CD4-positive, alpha-beta T cell treated with Interleukin-4 for 1 hour (primary cell): Measurements from ENCODE around the gene NTHL1.

Source experiments
- DNase-seq, 2 donors: peaks; one replicate each; pipeline ENCODE4 v3.0.0-alpha.2; 2020 to 2022

The NTHL1 gene

GRCh38 chr16:2083876-2084780 lies 36.5 kb upstream of the NTHL1 start:
- DNase-seq: no peak

DNA sequence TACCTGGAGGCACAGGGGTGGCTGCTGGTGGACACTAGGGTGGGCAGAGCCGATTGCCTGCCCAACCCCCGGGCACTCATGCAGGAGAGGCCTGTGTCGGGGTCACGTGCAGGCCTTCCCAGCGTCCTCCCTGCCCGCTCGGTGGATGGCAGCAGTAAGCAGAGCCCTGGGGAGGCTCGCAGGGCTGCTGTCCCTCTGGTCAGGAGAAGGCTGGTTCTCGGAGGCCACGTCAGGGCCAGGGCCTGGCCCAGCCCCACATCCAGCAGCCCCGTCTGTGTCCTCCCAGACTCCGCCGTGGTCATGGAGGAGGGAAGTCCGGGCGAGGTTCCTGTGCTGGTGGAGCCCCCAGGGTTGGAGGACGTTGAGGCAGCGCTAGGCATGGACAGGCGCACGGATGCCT lies 35.8 kb upstream of the NTHL1 start:
- no peak for DNase-seq

DNA sequence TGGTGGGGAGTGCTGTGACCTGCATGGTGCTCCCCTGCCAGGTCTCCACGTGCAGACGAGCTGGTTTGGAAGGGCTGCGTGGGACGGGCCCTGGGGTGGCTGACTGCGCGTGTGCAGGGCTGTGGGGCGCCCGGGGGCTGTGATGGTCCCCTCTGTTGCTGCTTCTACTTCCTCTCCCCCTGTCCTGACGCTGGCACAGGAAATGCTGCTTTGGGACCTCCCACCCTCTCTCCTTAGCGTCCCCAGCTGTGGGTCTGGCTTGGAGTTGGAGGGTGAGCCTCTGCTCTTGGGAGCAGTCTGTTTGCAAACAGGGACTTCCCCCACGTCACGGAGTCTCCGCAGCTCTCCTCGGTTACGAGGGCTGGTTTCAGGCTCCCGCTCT lies 35.3 kb upstream of the NTHL1 start:
- no peak for DNase-seq

DNA sequence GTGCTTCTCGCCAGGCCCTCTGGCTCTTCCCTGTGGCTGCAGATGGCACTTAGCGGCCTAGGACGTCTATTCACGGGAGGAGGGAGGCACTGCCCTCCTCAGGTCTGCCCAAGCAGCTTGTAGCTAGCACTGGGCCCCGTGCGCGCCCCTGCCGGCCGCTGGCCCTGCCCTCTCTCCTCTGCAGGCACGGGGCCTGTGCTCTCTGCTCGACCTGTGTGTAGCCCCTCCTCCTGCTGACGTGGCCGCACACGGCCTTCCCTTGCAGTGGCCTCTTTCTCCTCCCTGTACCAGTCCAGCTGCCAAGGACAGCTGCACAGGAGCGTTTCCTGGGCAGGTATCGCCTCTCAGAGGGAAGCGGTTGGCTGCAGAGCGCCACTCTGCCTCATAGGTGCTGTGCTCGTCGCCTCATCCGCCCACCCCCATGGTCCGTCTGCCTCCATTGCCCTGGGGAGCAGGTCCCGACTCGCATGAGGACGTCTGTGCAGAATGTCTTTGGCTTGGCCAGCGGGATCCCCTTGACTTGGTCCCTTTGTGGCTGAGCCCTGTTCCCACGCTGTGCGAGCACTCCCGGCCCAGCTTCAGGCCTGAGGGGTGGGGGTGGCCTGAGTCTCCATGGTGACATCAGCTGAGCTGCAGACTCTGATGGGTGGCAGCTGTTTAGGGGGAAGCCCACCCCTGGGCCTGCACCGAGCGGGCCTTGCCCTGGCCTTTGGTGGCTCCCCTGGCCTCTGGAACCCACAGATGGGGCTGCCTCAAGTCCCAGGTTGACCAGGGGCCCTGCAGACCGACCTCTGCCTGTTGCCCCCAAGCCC lies 34.7 kb upstream of the NTHL1 start:
- DNase-seq: no peak

DNA sequence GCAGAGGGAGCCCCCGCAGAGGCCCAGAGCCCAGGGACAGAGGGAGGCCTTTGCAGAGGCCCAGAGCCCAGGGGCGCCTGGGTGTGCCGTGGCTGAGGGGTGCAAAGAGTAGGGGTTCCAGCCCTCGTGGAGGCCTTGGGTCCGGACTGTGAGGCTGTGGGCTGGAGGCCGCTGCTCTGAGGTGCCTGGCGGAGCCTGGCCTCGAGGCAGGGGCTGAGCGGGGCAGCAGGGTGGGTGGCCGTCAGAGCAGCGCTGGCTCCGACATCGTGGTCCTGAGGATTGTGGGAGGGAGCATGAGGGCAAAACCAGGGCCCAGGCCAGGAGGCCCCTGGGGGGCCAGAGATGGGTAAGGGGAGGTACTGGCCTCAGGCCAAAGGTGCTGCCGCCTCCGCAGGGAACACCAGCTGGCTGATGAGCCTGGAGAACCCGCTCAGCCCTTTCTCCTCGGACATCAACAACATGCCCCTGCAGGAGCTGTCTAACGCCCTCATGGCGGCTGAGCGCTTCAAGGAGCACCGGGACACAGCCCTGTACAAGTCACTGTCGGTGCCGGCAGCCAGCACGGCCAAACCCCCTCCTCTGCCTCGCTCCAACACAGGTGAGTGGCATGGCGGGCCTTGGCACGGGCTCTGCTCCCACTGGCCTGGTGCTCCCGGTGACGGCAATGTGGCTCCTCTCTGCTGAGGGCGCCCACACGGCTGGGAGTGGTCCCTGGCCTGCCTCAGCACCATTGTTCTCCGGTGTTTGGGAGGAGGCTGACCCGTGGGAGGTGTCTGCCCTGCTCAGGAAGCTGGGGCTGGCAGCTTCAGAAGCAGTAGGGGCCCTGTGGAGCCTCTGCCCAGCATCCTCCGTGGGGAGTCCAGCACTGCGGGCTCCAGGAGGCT lies 33.8 kb upstream of the NTHL1 start:
- no peak for DNase-seq

DNA sequence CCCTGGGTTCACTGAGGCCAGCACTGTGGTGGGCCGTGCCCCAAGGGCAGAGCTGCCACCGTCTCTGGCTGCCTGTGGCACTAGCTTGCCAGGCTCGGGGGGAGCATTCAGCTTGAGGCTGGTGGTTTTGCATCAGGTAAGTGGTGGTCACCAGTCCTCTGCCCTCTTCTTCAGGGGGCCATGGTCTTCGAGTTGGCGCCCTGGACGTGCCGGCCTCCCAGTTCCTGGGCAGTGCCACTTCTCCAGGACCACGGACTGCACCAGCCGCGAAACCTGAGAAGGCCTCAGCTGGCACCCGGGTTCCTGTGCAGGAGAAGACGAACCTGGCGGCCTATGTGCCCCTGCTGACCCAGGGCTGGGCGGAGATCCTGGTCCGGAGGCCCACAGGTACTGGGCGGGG lies 32.4 kb upstream of the NTHL1 start:
- DNase-seq: no peak

- DNase-seq: no peak
Measured at GRCh38 chr16:2079311-2079800, 31.7 kb upstream of the NTHL1 start.

DNA sequence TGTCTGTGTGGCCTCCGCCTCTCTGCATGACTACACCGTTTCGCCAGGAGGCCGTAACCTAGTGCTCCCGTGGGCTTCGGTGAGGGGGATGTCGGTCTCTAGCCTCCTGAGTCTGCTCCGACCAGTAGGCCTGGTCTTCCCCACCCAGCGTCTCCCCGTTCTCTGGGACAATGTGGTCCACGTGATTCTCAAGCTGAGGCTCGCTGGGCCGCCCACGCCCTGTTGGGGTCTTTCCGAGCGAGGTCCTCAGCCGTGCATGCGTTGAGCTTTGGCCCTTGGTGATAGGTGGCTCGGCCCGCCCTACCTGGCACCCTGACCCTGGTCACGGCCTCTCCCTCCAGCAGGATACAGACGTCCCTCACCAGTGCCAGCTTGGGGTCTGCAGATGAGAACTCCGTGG lies 31.1 kb upstream of the NTHL1 start:
- DNase-seq: no peak

DNA sequence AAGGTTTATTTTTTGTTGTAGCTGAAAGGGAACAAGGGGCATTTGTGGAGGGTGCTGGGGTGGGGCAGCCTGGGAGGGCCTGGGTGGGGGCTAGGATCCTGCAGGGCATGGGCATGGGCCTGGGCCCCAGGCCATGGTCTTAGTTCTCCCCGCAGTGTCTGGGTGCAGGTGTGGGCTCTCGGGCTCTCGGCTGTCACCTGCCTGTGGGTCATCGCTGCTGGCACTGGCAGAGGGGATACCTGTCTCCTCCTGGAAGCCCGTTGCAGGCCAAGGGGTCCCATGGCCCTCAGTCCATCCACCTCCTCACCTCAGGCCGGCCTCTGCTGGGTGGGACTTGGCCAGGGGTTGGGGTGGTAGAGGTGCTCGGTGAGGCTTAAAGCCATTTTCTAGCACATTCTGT lies 30.5 kb upstream of the NTHL1 start:
- DNase-seq: no peak

DNA sequence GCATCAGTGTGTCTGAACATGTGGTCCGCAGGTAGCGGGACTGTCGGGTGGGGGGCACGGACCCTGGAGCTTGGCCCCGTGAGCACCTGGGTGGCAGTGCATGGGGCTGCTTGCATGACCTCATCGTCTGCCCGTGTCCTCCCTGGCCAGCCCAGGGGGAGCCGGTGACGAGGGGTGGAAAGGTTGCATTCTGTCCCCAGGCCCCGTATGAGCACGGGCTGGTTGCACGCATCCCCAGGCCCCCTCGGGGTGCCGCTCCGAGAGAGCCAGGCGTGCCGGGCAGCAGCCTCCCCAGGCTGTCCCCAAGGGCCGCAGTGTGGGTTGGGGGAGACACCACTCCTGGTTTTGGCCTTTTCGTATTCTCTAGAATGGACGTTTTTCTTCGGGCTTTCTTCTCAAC lies 30.1 kb upstream of the NTHL1 start:
- no peak for DNase-seq

- DNase-seq: no peak
Measured at GRCh38 chr16:2077016-2077415, 29.4 kb upstream of the NTHL1 start.

DNA sequence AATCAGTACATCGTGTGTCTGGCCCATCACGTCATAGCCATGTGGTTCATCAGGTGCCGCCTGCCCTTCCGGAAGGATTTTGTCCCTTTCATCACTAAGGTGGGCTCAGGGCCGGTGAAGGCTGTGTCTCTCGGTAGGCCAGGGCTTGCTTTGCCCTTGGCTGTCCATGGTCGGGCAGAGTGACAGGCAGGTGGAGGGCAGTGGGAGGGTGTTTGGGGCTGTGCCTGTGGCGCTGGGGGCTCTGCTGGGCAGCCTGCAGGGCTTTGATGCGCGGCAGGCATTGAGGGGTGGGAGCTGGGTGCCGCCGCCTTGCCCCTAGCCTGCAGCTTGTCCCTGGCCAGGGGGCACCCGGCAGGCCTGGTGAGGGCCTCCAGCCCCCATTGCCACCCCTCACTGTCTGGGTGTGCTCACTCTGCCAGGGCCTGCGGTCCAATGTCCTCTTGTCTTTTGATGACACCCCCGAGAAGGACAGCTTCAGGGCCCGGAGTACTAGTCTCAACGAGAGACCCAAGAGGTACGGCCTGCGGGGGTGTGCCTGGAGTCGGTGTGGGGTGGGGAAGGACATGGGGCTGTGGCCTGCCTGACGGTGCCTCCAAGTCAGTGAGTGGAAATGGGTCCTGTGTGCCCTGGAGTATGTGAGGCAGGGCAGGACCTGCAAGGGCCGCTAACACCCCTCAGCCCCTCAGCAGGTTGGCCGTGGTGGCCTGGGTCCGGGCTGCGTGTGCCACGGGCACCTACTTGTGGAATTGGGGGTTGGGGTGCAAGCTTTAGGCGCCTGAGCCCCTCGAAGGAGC lies 28.6 kb upstream of the NTHL1 start:
- DNase-seq: no peak

DNA sequence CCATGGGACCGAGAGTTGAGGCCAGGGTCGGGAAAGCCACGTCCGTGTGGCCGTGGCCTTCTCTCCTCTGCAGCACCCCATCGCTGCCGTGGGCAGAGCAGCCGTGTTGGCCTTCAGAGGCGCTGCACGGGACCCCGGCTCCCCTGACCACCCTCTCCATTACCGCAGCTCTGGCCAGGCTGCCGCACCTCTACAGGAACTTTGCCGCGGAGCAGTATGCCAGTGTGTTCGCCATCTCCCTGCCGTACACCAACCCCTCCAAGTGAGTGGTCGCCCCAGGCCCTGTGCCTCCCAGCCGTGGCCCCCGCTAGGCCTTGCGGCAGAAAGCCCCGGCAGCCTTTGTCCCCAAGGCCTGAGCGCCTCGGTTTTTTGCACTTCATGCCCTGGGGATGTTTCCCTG lies 28.0 kb upstream of the NTHL1 start:
- no peak for DNase-seq

DNA sequence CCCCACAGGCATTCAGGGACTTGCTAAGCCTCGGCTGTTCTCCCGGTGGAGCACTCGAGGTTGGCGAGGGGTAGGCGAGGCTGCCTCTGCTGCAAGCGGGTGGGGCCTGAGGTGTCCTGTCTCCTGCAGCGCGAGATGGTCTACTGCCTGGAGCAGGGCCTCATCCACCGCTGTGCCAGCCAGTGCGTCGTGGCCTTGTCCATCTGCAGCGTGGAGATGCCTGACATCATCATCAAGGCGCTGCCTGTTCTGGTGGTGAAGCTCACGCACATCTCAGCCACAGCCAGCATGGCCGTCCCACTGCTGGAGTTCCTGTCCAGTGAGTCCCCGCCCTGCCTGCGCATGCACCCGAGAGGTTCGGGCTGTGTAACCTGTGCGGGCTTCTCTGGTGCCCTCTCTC lies 26.4 kb upstream of the NTHL1 start:
- no peak for DNase-seq

DNA sequence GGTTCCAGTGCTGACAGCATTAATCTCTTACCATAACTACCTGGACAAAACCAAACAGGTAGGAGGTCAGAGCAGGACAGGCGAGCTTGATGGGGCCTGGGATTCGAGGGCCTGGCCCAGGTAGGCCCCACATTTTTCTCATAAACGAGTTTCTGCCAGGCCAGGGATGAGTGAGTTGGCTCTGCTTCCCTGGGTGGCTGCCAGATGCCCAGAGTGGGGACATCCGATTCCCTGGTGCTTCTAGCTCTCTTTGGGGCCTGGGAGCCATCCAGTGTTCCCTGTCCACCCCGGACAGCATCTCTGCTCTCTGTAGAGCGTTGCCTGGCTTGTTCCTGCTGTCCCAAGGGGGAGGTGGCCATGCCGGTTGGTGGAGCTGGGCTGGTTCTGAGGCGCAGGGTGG lies 25.3 kb upstream of the NTHL1 start:
- no peak for DNase-seq

DNA sequence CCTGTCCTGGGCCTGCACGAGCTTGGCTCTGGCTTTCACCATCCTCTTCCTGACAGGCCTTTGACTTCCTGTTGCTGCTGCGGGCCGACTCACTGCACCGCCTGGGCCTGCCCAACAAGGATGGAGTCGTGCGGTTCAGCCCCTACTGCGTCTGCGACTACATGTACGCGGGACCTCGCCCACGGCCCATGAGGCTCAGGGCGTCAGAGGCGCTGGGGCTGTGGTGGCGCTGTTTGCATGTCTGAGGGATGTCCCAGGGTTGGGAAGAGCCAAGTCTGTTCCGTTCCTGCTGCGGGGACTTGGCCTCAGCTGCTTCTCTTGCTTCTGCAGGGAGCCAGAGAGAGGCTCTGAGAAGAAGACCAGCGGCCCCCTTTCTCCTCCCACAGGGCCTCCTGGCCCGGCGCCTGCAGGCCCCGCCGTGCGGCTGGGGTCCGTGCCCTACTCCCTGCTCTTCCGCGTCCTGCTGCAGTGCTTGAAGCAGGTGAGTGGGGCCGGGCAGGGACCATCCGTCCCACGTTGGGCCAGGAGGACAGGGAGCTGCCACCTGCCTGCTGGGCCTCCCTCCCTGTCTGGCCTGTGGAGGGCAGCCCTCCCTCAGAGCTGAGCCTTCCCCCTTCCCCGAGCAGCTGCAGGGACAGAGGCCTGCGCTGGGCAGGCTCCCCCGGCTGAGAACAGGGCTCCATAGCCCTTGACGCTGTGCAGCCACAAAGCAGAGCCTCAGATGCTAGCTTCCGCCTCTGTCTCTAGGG lies 24.0 kb upstream of the NTHL1 start:
- DNase-seq: no peak

GRCh38 chr16:2070576-2071453 lies 23.2 kb upstream of the NTHL1 start:
- no peak for DNase-seq

- no peak for DNase-seq
Measured at GRCh38 chr16:2066139-2066538, 18.5 kb upstream of the NTHL1 start.

- no peak for DNase-seq
Measured at GRCh38 chr16:2064368-2064945, 16.8 kb upstream of the NTHL1 start.

- DNase-seq: no peak
Measured at GRCh38 chr16:2063861-2064260, 16.2 kb upstream of the NTHL1 start.
